Measurements from ENCODE around the gene SLC17A9. TPM values are rescaled to one million over a fixed set of nuclear protein-coding genes. Genes with fewer than 3 reads are reported as not detected.

Gene SLC17A9
- total RNA-seq, 1 donor from 2014 or later, result 0.76 TPM

GRCh38 chr20:63003546-63003945 is 51.0 kb downstream of the SLC17A9 start:
- ATAC-seq, result no peak

- ATAC-seq, result no peak
Observed at GRCh38 chr20:63004607-63005364, 52.3 kb downstream of the SLC17A9 start.

- ATAC-seq, result no peak
Observed at GRCh38 chr20:63005365-63005861, 52.9 kb downstream of the SLC17A9 start.

- ATAC-seq, result no peak
Observed at GRCh38 chr20:63005862-63006539, 53.5 kb downstream of the SLC17A9 start.

GRCh38 chr20:63006540-63007359 is 54.2 kb downstream of the SLC17A9 start, which contains the start of gene BHLHE23:
BHLHE23 (minus strand) TSS chr20:63006964; CDS start chr20:63006774, 190 bp downstream.
- no peak for ATAC-seq

GRCh38 chr20:63007360-63007645 is 54.8 kb downstream of the SLC17A9 start:
- ATAC-seq, result no peak

- peak; percentile 5 for ATAC-seq
Observed at GRCh38 chr20:63007646-63008488, 55.4 kb downstream of the SLC17A9 start.

- no peak for ATAC-seq
Observed at GRCh38 chr20:63008541-63009044, 56.1 kb downstream of the SLC17A9 start.

- ATAC-seq, result peak; percentile 75
Observed at GRCh38 chr20:63009045-63009961, 56.8 kb downstream of the SLC17A9 start.

GRCh38 chr20:63009988-63010769 is 57.7 kb downstream of the SLC17A9 start:
- ATAC-seq, result no peak

GRCh38 chr20:63011798-63012197 is 59.3 kb downstream of the SLC17A9 start:
- no peak for ATAC-seq

GRCh38 chr20:63013207-63013606 is 60.7 kb downstream of the SLC17A9 start:
- ATAC-seq, result no peak

GRCh38 chr20:63014287-63014686 is 61.8 kb downstream of the SLC17A9 start:
- no peak for ATAC-seq

GRCh38 chr20:63014710-63015109 is 62.2 kb downstream of the SLC17A9 start:
- ATAC-seq, result no peak

GRCh38 chr20:63015147-63015661 is 62.7 kb downstream of the SLC17A9 start:
- ATAC-seq, result no peak

GRCh38 chr20:63015662-63016361 is 63.3 kb downstream of the SLC17A9 start:
- ATAC-seq, result no peak

GRCh38 chr20:63016514-63017075 is 64.1 kb downstream of the SLC17A9 start:
- ATAC-seq, result no peak

GRCh38 chr20:63017076-63017825 is 64.7 kb downstream of the SLC17A9 start:
- peak; percentile 9 for ATAC-seq
